Neural progenitor cell (in vitro differentiated cells): ENCODE measurements around the gene EFCAB6.

Experiments
- CTCF ChIP-seq: fragments of 200-600 bp; sonication (generic); IDR thresholded peaks from 2 replicates; pipeline ENCODE4 v1.5.1; 2017; ENCODE audit warnings: antibody characterized with exemption, mild to moderate bottlenecking
- EZH2 ChIP-seq: fragments of 200-600 bp; sonication (generic); IDR thresholded peaks from 2 replicates; pipeline ENCODE4 v1.6.1; 2017; ENCODE audit warnings: antibody characterized with exemption, mild to moderate bottlenecking, moderate library complexity
- EZH2phosphoT487 ChIP-seq: fragments of 200-600 bp; sonication (generic); IDR thresholded peaks from 2 replicates; pipeline ENCODE4 v1.6.1; 2017; ENCODE audit warnings: antibody characterized with exemption

- no peak for TF ChIP-seq EZH2phosphoT487
- no peak for TF ChIP-seq CTCF
- TF ChIP-seq EZH2: no peak
Observed at GRCh38 chr22:43620197-43620596, 191.9 kb downstream of the EFCAB6 start.
